Activated gamma-delta T cell (primary cell): ENCODE results near the gene PARP15.

ENCODE experiments used
- DNase-seq: peaks from one replicate; lab custom pipeline; 2025; lab: John Stamatoyannopoulos, UW

Gene PARP15

DNA sequence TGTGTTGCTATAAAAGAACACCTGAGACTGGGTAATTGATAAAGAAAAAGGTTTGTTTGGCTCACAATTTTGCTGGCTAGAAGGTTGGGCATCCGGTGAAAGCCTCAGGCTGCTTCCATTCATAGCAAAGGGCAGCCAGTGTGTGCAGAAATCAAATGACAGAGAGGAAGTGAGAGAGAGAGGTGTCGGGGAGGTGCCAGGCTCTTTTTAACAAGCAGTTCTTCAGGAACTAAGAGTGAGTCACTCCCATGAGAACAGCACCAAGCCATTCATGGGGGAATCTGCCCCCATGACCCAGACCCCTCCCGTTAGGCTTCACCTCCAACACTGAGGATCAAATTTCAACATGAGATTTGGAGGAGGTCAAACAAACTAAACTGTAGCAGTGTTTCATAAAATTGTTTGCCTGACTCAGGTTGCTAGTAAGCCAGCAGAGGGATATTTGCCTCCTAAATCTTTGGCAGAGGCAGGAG lies 4.5 kb upstream of the PARP15 start:
- no peak for DNase-seq

DNA sequence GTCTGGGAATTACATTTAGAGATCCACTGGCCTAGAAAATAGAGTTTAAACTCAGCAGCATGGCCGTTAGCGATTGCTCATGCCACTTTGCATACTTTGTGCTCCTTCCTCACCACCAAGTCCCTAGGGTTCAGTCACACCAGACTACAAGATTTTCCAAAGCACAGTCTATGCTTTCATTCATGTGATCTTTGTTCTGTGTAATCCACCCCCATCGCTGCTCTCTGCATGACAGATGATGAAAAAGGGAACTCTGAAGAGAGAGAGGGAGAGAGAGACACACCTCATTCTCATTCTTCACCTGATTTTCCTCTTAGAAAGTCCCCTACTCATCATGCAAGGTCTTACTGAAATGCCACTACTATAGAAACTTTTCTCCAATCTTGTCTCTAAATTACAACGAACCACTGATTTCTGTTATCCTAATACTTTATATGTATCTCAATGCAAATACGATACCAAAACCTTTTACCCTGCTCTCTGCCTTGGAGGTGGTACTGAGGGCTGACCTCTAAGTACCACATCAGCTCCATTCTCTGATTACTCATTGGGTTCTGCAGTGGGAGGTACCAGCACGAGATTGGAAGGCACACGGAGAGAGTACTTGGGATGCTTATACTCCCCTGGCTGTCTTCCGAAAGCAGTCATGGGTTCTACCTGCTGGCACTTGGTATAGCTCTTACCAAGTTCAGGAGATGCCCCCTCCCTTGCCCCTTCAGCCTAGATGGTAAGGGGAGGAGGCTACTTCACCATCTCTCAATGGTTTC lies 1.1 kb upstream of the PARP15 start:
- DNase-seq = no peak

GRCh38 chr3:122578069-122578740 lies 755 bp downstream of the PARP15 start:
- no peak for DNase-seq

DNA sequence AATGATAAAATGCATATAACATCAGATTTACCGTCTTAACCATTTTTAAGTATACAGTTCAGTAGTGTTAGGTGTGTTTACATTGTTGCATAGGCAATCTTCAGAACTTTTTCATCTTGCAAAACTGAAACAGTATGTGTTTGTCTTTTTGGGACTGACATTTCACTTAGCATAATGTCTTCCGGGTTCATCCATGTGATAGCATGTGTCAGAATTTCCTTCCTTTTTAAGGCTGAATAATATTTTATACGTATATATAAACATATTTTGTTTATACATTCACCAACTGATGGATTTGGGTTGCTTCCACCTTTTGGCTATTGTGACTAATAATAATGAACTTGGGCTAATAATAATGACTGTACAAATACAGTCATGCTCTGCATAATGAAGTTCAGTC lies 3.0 kb downstream of the PARP15 start:
- no peak for DNase-seq

- DNase-seq = no peak
These were observed 4.2 kb downstream of the PARP15 start for GRCh38 chr3:122581622-122582021.

- no peak for DNase-seq
These were observed 4.9 kb downstream of the PARP15 start for GRCh38 chr3:122582390-122582789.

GRCh38 chr3:122586098-122586497 lies 8.6 kb downstream of the PARP15 start:
- no peak for DNase-seq

- no peak for DNase-seq
These were observed 9.5 kb downstream of the PARP15 start for GRCh38 chr3:122586773-122587485.

- no peak for DNase-seq
These were observed 10.1 kb downstream of the PARP15 start for GRCh38 chr3:122587572-122587971.

- DNase-seq = no peak
These were observed 11.8 kb downstream of the PARP15 start for GRCh38 chr3:122589297-122589696.

DNA sequence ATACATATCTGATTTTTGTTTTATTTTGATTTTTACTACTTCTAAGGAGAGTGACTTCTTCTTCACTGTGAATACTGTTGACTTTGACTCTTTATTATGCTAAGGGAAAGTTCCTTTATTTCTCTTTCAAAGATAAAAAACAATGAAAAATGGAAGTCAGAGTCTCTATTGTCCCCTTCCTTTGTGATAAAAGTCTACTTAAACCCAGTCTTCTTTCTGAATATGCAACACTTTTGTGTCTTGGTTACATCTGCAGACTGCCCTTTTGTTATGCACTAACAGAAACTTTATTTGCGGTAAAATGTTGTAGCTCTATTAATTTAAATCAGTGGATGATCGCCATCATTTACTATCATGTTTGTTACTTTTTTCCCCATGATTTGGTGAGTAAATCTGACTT lies 13.2 kb downstream of the PARP15 start:
- no peak for DNase-seq

- DNase-seq = no peak
These were observed 16.6 kb downstream of the PARP15 start for GRCh38 chr3:122594025-122594424.

- DNase-seq = no peak
These were observed 20.7 kb downstream of the PARP15 start for GRCh38 chr3:122598151-122598550.

DNA sequence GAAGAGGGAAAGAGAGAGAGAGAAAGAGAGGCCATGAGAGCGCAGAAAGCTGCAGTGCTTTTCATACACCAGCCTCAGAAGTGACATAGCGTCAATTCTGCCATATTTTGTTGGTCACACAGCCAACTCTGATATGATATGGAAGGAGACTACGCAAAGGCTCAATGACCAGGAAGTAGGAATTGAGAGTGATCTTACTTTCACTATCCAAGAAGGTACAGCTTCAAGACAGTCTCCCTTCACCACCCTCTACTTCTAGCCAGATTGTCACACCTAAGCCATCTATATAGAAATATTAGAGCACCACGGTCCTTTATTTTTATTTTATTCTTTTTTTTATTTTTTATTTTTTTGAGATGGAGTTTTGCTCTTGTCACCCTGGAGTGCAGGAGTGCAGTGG lies 21.1 kb downstream of the PARP15 start:
- DNase-seq = no peak

DNA sequence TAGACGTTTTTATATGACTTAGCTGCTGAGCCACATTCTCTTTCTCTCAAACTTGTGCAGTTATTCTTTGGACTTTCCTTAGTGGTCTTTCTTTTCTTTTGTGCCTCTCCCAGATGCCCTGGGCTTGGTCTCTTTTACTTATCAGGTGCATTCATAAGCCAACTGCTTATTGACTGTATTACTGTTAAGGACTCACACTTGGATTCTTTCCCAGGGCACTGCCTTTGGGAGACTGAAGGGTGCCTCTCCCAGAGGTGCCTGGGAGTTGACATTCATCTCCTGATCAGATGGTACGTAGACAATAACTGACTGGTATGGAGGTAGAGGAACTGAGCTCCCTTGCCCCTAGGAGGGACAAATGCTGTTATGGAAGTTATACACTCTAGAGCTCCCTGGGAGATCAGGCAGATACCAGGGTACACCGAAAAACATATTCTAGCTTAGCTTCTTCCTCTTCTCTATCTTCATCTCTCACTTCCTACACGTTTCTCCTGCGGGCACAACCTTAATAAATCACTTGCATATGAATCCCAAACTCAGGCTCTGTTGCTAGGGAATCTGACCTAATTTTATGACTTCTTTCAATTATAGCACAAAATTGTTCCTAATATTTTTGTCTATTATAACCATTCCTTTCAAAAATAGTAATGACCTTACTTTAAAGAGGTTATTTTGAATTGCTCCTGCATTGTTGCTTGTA lies 24.7 kb downstream of the PARP15 start:
- DNase-seq = no peak

DNA sequence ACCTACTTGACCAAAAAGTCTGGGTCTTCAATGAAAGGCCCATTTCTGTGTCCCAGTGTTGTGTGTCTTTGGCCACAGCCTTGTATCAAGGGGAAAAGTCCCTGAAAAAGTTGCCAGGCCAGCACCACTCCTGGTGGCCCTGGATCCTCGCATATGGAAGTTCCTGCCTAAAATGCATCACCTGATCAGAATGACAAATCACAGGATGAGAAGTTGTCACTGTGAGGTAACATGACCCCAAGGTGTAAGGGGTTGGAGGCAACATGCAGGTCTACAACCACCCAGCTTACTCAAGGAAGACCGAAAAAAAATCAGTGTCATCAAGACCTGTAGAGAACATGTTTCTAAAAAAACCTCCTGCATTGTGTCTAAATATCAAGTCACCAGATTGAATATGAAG lies 25.6 kb downstream of the PARP15 start:
- no peak for DNase-seq

DNA sequence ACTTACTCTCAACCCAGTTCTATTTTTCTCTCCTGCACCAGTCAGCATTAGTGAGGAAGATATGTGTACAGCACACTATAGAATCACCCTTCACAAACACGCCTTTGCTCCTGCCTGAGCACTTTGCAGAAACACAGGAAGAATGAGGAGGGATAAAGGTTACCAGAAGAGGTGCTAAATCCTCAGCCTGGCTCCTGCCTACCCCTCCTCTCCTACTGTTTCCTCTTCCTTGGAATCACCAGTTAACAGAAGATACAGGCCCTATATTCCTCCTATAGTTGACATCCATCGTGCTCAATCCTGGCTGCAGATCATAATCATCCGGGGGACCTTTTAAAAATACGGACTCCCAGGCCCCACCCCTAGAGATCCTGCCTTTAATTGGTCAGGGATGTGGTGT lies 28.9 kb downstream of the PARP15 start:
- DNase-seq = no peak

DNA sequence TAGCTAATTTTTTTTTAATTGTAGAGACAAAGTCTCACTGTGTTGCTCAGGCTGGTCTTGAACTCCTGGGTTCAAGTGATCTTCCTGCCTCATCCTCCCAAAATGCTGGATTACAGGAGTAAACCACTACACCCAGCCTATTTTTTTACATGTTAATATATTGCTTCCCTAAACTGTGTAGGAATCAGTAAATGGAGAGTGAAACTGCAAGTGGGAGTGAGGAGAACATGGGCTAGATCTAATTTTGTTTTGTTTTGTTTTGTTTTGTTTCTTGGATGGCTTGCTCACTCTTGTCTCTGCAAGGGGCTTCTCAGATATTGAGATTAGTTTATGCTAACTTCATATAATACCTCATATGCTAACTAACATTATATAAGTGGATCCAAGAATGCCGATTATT lies 31.5 kb downstream of the PARP15 start:
- DNase-seq = no peak

- DNase-seq = no peak
These were observed 32.5 kb downstream of the PARP15 start for GRCh38 chr3:122609798-122610559.

GRCh38 chr3:122612696-122613095 lies 35.2 kb downstream of the PARP15 start:
- DNase-seq = no peak

GRCh38 chr3:122615303-122615702 lies 37.9 kb downstream of the PARP15 start:
- DNase-seq = no peak

DNA sequence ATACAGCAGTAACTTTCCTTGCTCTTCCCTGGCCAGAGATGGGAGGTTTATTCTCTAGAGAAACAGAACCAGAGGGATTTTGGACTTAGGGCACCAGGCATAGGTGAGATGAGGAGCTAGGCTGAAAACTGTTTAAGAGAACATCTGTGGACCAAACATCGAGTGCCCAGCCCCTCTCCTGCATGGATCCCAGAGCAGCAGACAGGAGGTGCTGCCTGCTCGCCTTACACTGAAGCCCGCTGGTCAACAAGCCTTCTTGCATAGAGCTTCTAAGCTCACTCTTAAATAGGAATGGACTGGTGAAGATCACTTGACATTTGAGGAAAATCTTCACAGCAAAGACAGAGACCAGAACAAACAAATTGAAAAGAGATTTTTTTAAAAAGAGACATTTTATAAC lies 41.2 kb downstream of the PARP15 start:
- no peak for DNase-seq
